HG03442 (cell line): ENCODE data around the gene KAT7.

Experiments used
- ATAC-seq: cut with Tn5 transposase; IDR thresholded peaks from one replicate; pipeline ENCODE4 v1.9.1; 2021; ENCODE audit warnings: mild to moderate bottlenecking, moderate library complexity; ENCODE audit not compliant: unreplicated experiment

The KAT7 gene

GRCh38 chr17:49836111-49837030 is 47.9 kb downstream of the KAT7 start:
- ATAC-seq = no peak

- ATAC-seq = no peak
These were observed 51.0 kb downstream of the KAT7 start for GRCh38 chr17:49839455-49839854.

- no peak for ATAC-seq
These were observed 53.1 kb downstream of the KAT7 start for GRCh38 chr17:49841548-49841947.

- no peak for ATAC-seq
These were observed 53.9 kb downstream of the KAT7 start for GRCh38 chr17:49842371-49842770.

- no peak for ATAC-seq
These were observed 54.4 kb downstream of the KAT7 start for GRCh38 chr17:49842846-49843245.

- ATAC-seq = no peak
These were observed 55.4 kb downstream of the KAT7 start for GRCh38 chr17:49843774-49844350.

- no peak for ATAC-seq
These were observed 56.8 kb downstream of the KAT7 start for GRCh38 chr17:49845321-49845720.

GRCh38 chr17:49846938-49847712 is 58.6 kb downstream of the KAT7 start:
- ATAC-seq = no peak

DNA sequence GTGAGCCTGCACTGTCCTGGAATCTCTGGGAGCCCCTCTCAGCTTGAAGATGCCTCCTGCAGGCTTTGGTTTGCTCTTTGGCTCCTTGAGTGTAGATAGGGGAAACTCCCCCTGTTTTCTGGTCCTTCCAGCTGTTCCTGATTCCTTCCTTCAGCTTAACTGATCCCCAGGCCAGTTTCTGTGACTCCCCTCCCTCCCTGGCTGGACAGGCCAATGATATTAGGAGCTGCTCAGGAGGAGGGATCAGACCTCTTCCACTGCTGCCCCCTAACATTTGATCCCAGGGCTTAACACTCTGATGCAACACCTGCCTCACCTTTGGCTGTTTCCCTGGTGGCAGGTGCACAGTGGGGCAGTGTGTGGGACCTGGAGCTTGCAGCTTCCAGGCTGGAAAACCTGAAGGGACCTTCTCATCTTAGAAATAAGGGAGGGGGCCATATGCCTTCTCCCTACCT is 59.6 kb downstream of the KAT7 start, which contains the start of gene TAC4:
TSS of gene TAC4 (minus strand) at position 51 of the 455 bp plus-strand sequence. CDS start 52 bp downstream, outside the sequence.
- no peak for ATAC-seq

- ATAC-seq = no peak
These were observed 60.3 kb downstream of the KAT7 start for GRCh38 chr17:49848739-49849138.

DNA sequence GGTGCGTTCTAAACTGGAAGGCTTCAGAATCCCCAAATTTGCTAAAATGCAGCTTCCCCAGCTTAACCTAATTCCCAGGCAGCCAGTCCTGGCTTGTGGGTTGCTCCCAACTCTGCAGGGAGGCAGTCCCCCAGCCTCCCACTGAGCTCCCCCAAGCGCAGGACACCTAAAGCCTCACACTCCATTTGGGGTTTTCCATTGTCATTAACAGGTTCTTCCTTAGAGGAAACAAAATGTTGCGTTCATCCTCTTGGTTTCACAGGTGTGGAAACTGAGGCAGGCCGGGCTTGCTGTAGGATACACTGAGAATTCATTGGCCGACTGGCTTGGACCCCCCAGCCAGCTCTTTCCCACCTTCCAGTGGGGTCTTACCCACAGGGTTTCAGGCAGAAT is 61.7 kb downstream of the KAT7 start:
- no peak for ATAC-seq

DNA sequence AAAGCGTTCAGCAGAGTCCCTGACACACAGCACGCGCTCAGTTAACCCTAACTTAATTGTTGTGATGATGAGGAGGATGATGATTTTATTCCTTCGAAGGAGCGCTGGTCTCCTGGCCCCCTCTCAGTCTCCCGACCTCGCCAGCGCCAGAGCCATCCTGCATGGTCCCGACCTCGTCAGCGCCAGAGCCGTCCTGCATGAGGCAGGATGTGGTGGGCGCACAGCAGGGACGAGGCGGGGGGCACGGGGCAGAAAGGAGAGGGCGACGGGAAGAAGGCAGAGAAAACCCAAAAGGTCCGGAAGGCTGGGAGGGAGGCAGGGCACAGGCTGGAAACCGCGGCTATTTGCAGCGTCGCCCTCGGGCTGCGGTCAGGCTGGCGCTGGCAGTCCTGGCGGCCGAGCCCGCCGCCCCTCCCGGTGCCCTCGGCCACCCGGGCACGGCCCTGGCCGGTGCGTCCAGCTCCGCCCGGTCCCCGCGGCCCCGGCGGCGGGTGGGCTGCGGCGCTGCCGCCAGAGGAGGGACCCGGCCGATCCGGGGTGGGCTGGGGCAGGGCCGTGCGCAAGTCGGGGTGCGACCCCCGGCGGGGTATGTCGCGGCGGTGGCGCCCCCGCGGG is 62.4 kb downstream of the KAT7 start:
- no peak for ATAC-seq

DNA sequence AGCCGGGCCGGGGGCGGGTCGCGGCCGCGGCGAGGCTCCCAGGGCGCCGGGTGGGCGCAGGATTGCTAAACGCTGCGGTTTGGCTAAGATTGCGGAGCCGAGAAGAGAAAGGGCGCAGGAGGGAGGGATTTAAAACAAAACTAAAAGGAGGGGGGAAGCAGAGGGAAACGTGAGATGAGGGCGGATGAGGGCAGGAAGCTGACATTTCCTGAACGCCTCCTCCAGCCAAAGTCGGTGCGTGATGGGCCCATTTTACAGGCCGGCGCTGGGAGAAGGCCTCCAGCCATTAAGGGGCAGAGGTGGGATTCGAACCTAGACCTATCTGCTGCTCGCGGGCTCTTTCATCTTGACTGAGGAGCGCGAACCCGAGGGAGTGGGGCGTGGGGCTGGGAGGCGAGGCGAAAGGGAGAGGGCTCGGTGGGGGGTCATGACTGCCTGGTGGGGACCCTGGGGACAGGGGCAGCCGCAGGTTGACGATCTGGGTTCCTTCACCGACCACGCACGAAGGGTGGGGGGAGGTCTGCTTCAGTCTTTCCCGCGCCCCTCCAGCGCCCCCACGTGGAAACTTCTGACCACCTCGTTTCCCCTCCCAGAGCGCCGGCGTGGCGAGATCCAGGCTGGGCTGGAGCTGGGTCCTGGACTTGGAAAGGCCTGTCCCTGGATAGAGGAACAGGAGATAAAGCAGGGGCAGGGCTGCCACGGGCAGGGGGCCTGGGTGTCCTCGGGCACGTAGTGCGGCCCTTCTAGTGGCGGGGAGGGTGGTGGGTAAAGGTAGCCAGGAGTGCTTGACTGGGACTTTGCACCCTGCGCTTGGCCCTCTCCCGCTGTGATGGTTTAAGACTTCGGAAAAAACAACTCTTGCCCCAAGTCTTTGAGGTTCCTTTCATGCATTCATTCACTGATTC is 63.2 kb downstream of the KAT7 start:
- no peak for ATAC-seq

DNA sequence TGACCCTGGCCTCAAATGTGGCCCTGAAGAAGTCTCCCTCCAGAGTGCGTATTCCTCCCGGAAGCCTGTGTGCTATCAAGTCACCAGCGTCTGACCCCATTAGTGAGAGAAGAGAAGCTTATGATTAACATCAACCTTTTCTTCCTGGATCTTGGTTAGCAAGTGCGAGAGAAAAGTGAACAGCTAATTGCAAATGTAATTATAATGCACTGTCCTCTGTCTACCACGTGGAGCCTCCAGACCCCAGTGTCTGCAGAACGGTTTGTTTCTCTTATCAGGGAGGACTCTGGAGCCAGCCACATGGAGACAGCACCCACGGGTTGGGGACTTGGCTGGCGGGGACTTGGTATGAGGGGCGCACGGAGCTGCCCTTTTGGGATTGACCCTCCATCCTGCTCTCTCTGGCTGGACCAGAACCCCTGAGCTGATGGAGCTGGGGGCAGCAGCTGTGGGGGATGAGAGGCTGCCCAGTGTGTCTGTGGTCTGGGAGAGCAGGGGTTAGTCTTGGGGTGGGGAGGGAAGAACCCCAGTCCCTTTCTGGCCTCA is 65.1 kb downstream of the KAT7 start:
- ATAC-seq = no peak

DNA sequence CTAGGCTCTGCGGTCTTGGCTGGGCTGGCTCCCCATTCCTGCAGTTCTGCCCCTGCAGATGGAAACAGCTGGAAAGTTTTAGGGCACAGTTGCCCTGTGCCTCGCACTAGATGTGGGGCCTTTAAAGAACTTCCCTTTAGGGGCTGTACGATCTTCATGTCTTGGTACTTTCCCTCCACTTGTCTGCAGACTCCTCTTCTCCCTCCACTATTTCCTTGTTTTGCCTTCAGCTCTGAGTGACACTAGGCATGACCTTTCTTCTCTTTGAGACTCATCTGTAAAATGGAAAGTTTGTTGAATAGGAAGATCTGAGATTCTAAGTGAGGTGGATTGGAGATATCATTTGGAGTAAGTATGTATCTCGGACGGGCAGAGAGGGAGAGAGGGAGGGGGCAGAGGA is 65.6 kb downstream of the KAT7 start:
- no peak for ATAC-seq

- no peak for ATAC-seq
These were observed 70.3 kb downstream of the KAT7 start for GRCh38 chr17:49858796-49859195.

GRCh38 chr17:49859991-49860953 is 71.8 kb downstream of the KAT7 start:
- ATAC-seq = no peak

DNA sequence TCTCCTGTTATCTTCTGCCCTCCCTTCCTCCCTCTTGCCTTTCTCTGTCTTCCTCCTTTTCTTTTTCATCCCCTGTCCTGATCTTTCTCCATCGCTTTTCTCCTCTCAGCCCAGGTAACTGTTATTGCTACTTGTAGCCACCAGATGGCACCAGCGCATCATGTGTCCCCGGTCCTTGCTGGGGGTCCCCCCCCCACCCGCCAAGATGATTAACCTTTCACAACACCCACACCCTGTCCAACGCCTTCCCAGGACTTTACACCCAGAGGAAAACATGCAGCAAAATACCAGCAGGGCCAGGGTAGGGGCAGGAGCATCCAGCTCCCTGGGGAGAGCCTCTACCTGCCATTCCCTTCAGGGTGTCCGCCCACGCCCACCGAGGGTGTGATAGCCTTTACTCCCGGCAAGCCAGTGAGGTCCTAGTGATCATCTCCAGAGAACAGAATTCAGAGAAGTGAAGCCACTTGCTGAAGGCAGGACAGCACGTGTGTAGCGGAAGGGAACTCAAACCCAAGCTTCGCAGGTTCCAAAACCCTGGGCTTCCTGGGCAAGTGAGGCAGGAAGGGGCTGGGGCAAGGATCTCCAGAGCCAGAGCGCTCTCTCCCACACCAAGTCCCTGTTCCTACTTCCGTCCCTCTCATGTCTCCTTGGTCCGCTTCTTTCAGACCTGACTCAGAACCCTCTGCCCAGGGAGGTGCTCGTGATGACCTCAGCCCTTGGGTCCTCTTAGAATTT is 72.8 kb downstream of the KAT7 start:
- no peak for ATAC-seq
